AG09309 (cell line): Measurements from ENCODE around the gene PAPLN.

Experiments used
- DNase-seq: peaks from one replicate; pipeline ENCODE4 v3.0.0-alpha.2; 2010; ENCODE audit warnings: low read depth
- H3K4me3 ChIP-seq: 2 replicates; pipeline ENCODE4 v1.5.1; 2011; ENCODE audit warnings: mild to moderate bottlenecking, low read depth, low read length, moderate library complexity; ENCODE audit not compliant: control insufficient read depth
- CTCF ChIP-seq: IDR thresholded peaks from 2 replicates; pipeline ENCODE4 v1.5.1; 2011; ENCODE audit warnings: mild to moderate bottlenecking, low read depth, low read length, inconsistent platforms; ENCODE audit not compliant: insufficient read depth, control insufficient read depth; ENCODE audit errors: missing control alignments

The PAPLN gene

GRCh38 chr14:73264080-73264884, 27.0 kb downstream of the PAPLN start:
- TF ChIP-seq CTCF, result no peak
- no peak for DNase-seq
- no peak overlapping the region for H3K4me3 ChIP-seq

GRCh38 chr14:73264885-73265720, 27.8 kb downstream of the PAPLN start:
- no peak for DNase-seq

GRCh38 chr14:73265721-73266046, 28.4 kb downstream of the PAPLN start:
- DNase-seq, result no peak
- TF ChIP-seq CTCF, result no peak
- no peak overlapping the region for H3K4me3 ChIP-seq

More at GRCh38 chr14:73264885-73265720, 27.8 kb downstream of the PAPLN start:
- TF ChIP-seq CTCF, result no peak
- H3K4me3 ChIP-seq, result no peak overlapping the region

- TF ChIP-seq CTCF, result no peak
- no peak for DNase-seq
- H3K4me3 ChIP-seq, result no peak overlapping the region
Measured at GRCh38 chr14:73266317-73266716, 29.0 kb downstream of the PAPLN start.

- TF ChIP-seq CTCF, result no peak
- no peak for DNase-seq
- no peak overlapping the region for H3K4me3 ChIP-seq
Measured at GRCh38 chr14:73267474-73267873, 30.2 kb downstream of the PAPLN start.

GRCh38 chr14:73269729-73270531, 32.6 kb downstream of the PAPLN start:
- H3K4me3 ChIP-seq, result peak overlapping the region; percentile 1
- DNase-seq, result no peak
- no peak for TF ChIP-seq CTCF
